GM12891 (cell line): ENCODE results near the gene CORO2B.
"Not testable (repeated sequence)": the region's sequence is repeated elsewhere in the genome, so short reads cannot be mapped to it uniquely, and the experiment has no call there.

Source experiments
- DNase-seq: peaks from one replicate; pipeline ENCODE4 v3.0.0; 2011; ENCODE audit warnings: low spot score; ENCODE audit not compliant: insufficient read length
- FAIRE-seq: peaks from 2 replicates; lab custom pipeline; 2011; peaks lifted over from hg19 to GRCh38; lab: Jason Lieb, UNC
- PAX5 ChIP-seq: IDR thresholded peaks from 2 replicates; pipeline ENCODE4 v1.6.1; 2011; ENCODE audit warnings: low read length, moderate library complexity, mild to moderate bottlenecking; ENCODE audit not compliant: insufficient read depth, severe bottlenecking
- POLR2A ChIP-seq: IDR thresholded peaks from 2 replicates; pipeline ENCODE4 v1.6.1; 2011; ENCODE audit warnings: low read depth, low read length, control low read depth
- POLR2AphosphoS5 ChIP-seq: IDR thresholded peaks from 2 replicates; pipeline ENCODE4 v1.6.1; 2011; ENCODE audit warnings: low read depth, low read length, control low read depth
- POU2F2 ChIP-seq: IDR thresholded peaks from 2 replicates; pipeline ENCODE4 v1.6.1; 2011; ENCODE audit warnings: low read depth, mild to moderate bottlenecking, control low read depth, low read length, moderate library complexity
- SPI1 ChIP-seq: IDR thresholded peaks from 2 replicates; pipeline ENCODE4 v1.6.1; 2011; ENCODE audit warnings: low read depth, low read length, control low read depth
- TAF1 ChIP-seq: IDR thresholded peaks from 2 replicates; pipeline ENCODE4 v1.6.1; 2011; ENCODE audit warnings: low read depth, low read length, control low read depth

Gene CORO2B

DNA sequence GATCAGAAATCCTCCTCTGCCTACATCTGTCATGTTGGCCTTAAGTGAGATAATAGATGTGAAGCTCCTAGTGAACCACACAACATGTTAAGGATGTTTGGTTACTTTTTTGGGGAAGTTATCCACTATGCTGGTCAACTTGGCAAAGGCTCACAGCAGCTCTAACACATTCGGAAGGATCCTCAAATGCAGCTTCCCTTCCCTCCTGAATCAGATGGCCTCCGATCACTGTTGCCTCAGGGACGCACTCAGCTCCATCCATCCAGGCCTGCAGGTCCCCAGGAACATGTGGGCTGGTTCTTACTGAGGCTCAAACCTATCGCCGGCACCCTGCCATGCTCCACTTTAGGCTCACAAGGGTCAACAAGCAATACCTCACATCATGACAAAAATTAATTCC lies 67.9 kb downstream of the CORO2B start:
- no peak for DNase-seq
- TF ChIP-seq POU2F2 (no peak), POLR2AphosphoS5 (no peak), PAX5 (no peak), SPI1 (no peak), POLR2A (no peak), TAF1 (no peak)
- FAIRE-seq, result no peak

DNA sequence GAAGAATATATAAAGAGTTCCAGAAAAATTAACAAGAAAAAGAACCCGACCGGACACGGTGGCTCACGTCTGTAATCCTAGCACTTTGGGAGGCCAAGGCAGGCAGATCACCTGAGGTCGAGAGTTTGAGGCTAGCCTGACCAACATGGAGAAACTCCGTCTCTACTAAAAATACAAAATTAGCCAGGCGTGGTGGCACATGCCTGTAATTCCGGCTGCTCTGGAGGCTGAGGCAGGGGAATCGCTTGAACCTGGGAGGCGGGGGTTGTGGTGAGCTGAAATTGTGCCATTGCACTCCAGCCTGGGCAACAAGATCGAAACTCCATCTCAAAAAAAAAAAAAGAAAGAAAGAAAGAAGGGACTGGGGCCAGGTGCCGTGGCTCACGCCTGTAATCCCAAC lies 68.6 kb downstream of the CORO2B start:
- DNase-seq, FAIRE-seq: not testable (repeated sequence)

DNA sequence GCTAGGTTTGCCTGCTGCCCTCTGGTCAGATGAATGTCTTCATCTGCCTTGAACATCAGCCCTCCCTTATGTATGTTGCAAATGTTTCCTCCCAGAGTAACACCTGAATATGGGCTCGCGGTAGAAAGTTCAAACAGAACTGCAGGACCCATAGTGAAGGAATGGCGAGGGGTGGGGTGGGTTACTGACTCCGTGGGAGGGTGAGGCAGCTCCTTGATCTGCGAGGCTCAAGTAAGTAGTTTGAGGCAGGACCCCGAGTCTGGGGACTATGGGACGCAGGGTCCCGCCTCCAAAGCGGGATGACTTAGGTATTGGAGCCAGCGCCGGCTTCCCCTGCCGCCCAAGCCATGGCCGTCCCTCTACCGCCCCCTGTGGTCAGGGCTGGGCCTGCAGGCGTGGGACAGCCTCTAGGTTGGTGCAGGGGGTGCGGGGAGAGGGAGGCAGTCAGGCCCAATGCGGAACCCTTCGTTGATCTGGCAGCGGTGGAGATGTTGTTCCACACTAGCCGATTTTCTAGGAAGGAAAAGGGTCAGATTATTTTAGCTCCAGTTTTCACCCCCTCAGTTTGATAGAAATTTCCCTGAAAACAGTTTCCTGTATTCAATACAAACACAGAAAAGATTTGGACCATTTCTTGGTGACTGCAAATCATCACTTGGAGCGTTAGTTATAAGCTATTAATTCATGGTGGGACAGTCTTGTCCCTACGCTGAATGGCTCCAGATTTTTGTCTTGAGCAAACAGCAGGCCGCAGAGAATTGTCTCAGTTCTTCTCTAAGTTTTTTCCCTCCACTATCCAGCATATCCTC lies 72.3 kb downstream of the CORO2B start:
- TF ChIP-seq POU2F2, result no peak
- TF ChIP-seq PAX5, result no peak
- no peak for TF ChIP-seq TAF1
- no peak for TF ChIP-seq SPI1
- no peak for TF ChIP-seq POLR2A
- no peak for TF ChIP-seq POLR2AphosphoS5
- FAIRE-seq (no peak), DNase-seq (peak; percentile 49)

- DNase-seq, result no peak
- TF ChIP-seq POLR2A (no peak), SPI1 (no peak), PAX5 (no peak), POLR2AphosphoS5 (no peak), TAF1 (no peak), POU2F2 (no peak)
- no peak for FAIRE-seq
Measured at GRCh38 chr15:68651916-68652525, 73.2 kb downstream of the CORO2B start.

DNA sequence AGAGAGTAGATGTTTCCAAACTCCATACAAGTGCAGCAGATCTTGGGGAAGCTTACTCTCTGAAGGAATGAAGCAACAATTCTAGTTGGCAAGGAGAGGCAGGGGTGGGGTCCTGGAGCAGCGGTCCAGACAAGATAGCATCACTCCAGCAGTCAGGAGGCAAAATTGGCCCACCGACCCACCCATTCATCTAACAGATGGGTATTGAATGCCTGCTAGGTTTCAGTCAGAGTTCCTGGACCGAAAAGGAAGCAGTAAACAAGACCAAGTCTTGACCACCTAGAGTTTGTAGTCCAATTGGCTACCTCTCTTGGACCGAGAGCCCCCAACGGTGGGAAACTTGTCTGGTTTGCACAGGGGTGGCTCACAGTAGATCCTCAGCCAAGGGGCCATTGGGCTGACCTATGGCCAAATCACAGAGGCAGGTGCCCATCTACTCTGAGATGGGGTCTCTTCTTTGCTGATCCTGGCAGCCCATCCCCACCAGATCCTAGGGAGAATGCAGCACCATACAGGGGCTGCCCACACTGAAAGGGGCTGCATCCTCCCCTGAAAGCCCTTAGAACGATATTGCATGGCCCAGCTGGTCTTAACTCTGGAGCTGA lies 74.3 kb downstream of the CORO2B start:
- no peak for FAIRE-seq
- TF ChIP-seq PAX5 (no peak), POLR2AphosphoS5 (no peak), SPI1 (no peak), POLR2A (no peak), TAF1 (no peak), POU2F2 (no peak)

GRCh38 chr15:68653801-68654200 lies 75.0 kb downstream of the CORO2B start:
- no peak for FAIRE-seq
- no peak for TF ChIP-seq TAF1
- no peak for TF ChIP-seq PAX5
- no peak for TF ChIP-seq POU2F2
- no peak for TF ChIP-seq POLR2A
- TF ChIP-seq POLR2AphosphoS5, result no peak
- DNase-seq, result no peak

More for the DNA sequence above, 74.3 kb downstream of the CORO2B start:
- no peak for DNase-seq

DNA sequence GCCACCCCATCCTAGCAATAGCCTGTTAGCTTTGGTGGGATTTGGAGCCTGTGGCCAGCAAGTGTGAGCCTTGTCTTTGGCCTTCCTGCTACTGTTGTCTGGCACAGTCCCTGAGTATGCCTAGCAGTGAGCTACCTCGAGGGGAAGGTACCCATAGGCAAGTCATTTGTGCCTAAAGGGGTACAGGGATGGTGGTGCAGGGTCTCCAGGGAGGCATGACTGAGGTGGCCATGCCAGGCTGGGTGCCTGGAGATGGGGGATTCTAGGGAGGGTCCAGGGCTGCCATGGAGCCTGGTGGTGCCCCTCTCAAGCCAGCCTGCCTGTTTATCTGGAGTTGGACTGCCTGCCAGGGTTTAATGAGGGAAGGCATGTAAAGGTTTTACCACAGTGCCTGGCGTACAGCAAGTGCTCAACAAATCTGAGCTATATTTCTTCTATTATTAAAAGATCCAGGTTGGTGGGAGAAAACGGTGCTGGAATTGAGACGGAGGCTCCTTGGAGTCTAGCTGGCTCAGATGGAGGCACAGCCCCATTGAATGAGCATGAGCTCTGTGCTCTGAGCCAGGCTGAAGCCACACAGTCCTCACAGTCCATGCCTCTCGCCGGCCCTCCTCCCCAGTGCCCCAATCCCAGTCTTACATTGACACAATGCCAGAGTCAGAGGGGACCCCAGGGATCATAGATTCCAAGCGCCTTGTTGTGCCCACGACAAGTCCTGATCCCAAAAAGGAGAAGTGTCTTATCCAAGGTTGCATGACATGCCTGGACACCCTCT lies 76.2 kb downstream of the CORO2B start:
- DNase-seq, result no peak
- FAIRE-seq, result no peak
- TF ChIP-seq TAF1 (no peak), POLR2A (no peak), POLR2AphosphoS5 (no peak), PAX5 (no peak), SPI1 (no peak), POU2F2 (no peak)

- TF ChIP-seq PAX5 (no peak), POU2F2 (no peak), TAF1 (no peak), SPI1 (no peak)
- DNase-seq, result no peak
- no peak for FAIRE-seq
Measured at GRCh38 chr15:68655686-68656437, 77.1 kb downstream of the CORO2B start.

- DNase-seq, result no peak
- TF ChIP-seq SPI1 (no peak), POLR2AphosphoS5 (no peak), POLR2A (no peak), PAX5 (no peak), POU2F2 (no peak), TAF1 (no peak)
- no peak for FAIRE-seq
Measured at GRCh38 chr15:68656438-68656739, 77.6 kb downstream of the CORO2B start.

DNA sequence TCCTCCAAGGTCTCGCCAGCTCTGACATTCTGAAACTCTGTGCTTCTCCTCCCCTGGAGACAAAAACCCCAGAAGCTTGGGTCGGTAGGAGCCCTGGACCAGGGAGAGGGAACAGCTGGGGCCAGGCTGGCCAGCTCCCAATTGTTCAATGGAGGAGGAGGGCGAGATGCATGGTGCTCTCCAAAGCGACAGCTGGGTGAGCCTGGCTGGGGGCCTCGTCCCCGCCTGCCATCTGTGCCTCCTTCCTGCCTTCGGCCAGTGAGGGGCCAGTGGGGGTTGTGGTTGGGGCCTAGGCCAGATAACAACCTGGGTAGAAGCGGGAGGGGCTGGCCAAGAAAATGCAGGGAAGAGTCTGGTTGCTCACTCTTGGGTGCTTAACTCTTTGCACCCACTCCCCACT lies 79.4 kb downstream of the CORO2B start:
- FAIRE-seq (no peak), DNase-seq (no peak)
- TF ChIP-seq POLR2AphosphoS5, result no peak
- no peak for TF ChIP-seq TAF1
